ENCODE results near the gene DNER.

- no peak for TF ChIP-seq CTCF (IDR thresholded peaks at IDR 0.05; ENCODE audit: insufficient read depth, low read length)
- TF ChIP-seq GABPA (IDR thresholded peaks at IDR 0.05; ENCODE audit: low read depth), result no peak
- no peak for TF ChIP-seq REST (IDR thresholded peaks at IDR 0.05; ENCODE audit: insufficient replicate concordance, low read depth)
- no peak for TF ChIP-seq POLR2AphosphoS5 (IDR thresholded peaks at IDR 0.05; ENCODE audit: low read depth)
Measured at GRCh38 chr2:229566370-229566769, 148.0 kb downstream of the DNER start.
